ENCODE results near the gene TMEM132E. TPM values are rescaled to one million over a fixed set of nuclear protein-coding genes. Genes with fewer than 3 reads are reported as not detected.

The TMEM132E gene
- total and polyA plus RNA-seq, 10 of the 15 experiments (the other 5 are each of a cell fraction or from before 2014, with no cell fraction given) = not detected

DNA sequence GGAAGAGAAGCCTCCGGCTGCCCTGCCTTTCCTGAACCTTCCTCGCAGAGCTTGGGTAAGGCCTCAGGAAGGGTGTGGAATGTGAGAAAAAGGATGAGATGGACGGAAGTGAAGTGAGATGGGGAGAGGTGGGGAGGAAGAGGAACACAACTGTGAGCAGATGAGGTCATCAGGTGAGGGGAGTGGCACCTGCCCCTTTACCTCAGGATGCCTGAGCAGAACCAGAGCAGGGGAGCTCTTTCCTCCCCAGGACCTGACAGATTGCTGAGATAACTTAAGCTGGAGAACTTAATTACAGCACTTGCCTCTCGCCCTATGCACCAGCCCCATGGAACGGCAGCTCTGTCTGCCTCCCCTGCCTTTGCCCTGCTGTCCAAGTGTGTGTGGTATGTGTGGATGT, 29.8 kb downstream of the TMEM132E start (continued):
- TF ChIP-seq SMAD1 (IDR thresholded peaks at IDR 0.05; ENCODE audit: low read depth, partially characterized antibody) (no peak), RELA (IDR thresholded peaks at IDR 0.05; ENCODE audit: borderline replicate concordance, partially characterized antibody) (no peak), EGR1 (IDR thresholded peaks at IDR 0.05; ENCODE audit: borderline replicate concordance in 1 of 2, low read depth in 2 of 2, low read length in 2 of 2) (no peak), JUNB (IDR thresholded peaks at IDR 0.05) (no peak), CEBPZ (IDR thresholded peaks at IDR 0.05; ENCODE audit: low read depth, low read length) (no peak), CBX5 (IDR thresholded peaks at IDR 0.05; ENCODE audit: low read depth) (no peak), IKZF1 (conservative IDR thresholded peaks at IDR 0.05) (no peak), TCF7 (IDR thresholded peaks at IDR 0.05; ENCODE audit: borderline replicate concordance) (no peak), BACH1 (IDR thresholded peaks at IDR 0.05; ENCODE audit: borderline replicate concordance) (no peak), ZNF217 (IDR thresholded peaks at IDR 0.05) (no peak), NR2C1 (IDR thresholded peaks at IDR 0.05) (no peak)
- TF ChIP-seq, protein P1, sequence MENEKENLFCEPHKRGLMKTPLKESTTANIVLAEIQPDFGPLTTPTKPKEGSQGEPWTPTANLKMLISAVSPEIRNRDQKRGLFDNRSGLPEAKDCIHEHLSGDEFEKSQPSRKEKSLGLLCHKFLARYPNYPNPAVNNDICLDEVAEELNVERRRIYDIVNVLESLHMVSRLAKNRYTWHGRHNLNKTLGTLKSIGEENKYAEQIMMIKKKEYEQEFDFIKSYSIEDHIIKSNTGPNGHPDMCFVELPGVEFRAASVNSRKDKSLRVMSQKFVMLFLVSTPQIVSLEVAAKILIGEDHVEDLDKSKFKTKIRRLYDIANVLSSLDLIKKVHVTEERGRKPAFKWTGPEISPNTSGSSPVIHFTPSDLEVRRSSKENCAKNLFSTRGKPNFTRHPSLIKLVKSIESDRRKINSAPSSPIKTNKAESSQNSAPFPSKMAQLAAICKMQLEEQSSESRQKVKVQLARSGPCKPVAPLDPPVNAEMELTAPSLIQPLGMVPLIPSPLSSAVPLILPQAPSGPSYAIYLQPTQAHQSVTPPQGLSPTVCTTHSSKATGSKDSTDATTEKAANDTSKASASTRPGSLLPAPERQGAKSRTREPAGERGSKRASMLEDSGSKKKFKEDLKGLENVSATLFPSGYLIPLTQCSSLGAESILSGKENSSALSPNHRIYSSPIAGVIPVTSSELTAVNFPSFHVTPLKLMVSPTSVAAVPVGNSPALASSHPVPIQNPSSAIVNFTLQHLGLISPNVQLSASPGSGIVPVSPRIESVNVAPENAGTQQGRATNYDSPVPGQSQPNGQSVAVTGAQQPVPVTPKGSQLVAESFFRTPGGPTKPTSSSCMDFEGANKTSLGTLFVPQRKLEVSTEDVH (IDR thresholded peaks at IDR 0.05; ENCODE audit: low read depth, partially characterized antibody) = no peak
- TF ChIP-seq, protein P2, sequence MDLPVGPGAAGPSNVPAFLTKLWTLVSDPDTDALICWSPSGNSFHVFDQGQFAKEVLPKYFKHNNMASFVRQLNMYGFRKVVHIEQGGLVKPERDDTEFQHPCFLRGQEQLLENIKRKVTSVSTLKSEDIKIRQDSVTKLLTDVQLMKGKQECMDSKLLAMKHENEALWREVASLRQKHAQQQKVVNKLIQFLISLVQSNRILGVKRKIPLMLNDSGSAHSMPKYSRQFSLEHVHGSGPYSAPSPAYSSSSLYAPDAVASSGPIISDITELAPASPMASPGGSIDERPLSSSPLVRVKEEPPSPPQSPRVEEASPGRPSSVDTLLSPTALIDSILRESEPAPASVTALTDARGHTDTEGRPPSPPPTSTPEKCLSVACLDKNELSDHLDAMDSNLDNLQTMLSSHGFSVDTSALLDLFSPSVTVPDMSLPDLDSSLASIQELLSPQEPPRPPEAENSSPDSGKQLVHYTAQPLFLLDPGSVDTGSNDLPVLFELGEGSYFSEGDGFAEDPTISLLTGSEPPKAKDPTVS (IDR thresholded peaks at IDR 0.05; ENCODE audit: low read depth, low read length) = no peak
- TF ChIP-seq, protein P3, sequence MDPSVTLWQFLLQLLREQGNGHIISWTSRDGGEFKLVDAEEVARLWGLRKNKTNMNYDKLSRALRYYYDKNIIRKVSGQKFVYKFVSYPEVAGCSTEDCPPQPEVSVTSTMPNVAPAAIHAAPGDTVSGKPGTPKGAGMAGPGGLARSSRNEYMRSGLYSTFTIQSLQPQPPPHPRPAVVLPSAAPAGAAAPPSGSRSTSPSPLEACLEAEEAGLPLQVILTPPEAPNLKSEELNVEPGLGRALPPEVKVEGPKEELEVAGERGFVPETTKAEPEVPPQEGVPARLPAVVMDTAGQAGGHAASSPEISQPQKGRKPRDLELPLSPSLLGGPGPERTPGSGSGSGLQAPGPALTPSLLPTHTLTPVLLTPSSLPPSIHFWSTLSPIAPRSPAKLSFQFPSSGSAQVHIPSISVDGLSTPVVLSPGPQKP (IDR thresholded peaks at IDR 0.05; ENCODE audit: low read depth, low read length) = no peak
- TF ChIP-seq, protein P4, sequence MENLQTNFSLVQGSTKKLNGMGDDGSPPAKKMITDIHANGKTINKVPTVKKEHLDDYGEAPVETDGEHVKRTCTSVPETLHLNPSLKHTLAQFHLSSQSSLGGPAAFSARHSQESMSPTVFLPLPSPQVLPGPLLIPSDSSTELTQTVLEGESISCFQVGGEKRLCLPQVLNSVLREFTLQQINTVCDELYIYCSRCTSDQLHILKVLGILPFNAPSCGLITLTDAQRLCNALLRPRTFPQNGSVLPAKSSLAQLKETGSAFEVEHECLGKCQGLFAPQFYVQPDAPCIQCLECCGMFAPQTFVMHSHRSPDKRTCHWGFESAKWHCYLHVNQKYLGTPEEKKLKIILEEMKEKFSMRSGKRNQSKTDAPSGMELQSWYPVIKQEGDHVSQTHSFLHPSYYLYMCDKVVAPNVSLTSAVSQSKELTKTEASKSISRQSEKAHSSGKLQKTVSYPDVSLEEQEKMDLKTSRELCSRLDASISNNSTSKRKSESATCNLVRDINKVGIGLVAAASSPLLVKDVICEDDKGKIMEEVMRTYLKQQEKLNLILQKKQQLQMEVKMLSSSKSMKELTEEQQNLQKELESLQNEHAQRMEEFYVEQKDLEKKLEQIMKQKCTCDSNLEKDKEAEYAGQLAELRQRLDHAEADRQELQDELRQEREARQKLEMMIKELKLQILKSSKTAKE (IDR thresholded peaks at IDR 0.05; ENCODE audit: low read depth, poor library complexity, severe bottlenecking) = no peak

Measured in GM12878 (cell line).